Measurements from ENCODE around the gene SPATA31D3.
"Not testable (repeated sequence)": the region's sequence is repeated elsewhere in the genome, so short reads cannot be mapped to it uniquely, and the experiment has no call there.

The SPATA31D3 gene

GRCh38 chr9:81976351-81976750 lies 33.1 kb downstream of the SPATA31D3 start:
- DNase-seq = no peak

- no peak for DNase-seq
These were observed 35.9 kb downstream of the SPATA31D3 start for GRCh38 chr9:81979196-81979595.

DNA sequence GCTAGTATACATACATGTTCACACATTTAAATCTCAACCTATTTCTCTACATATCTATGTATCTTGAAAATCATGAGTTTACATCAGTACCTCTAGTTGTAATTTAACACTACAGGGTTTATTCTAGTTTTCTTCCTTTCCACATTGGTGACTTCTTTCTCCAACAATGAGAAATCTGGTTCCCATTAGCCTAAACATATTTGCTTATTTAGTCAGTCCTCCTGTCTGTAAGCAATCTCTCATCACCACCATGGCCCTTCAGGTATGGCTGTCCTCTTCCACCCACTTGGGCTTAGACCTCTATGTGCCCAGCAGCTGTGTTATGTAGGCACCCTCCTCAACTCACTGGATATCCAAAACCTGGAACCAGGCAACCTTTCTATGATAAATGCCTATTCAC lies 37.3 kb downstream of the SPATA31D3 start:
- no peak for DNase-seq

GRCh38 chr9:81981883-81982282 lies 38.6 kb downstream of the SPATA31D3 start:
- no peak for DNase-seq

GRCh38 chr9:81984928-81985327 lies 41.6 kb downstream of the SPATA31D3 start:
- no peak for DNase-seq

GRCh38 chr9:81986051-81986450 lies 42.8 kb downstream of the SPATA31D3 start:
- DNase-seq = no peak

DNA sequence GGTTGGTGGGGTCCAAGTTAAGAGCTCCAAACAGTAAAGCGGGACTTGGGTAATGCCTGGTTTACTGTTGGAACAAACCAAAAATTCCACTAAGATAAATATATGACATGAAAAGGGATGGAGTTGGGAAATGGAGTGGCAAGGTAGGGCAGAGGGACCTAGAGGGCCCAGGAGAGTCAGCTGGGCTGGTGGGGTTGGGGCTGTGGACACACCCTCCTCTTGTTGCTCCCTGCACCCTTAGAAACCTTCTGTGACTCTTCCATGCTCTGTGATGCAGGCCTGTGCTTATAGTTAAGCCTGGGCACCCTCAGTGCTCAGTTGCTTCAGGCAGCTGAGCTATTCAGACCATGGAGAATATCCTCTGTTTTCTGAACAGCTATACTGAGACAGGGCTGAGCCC lies 45.2 kb downstream of the SPATA31D3 start, which contains the start of gene SPATA31D1:
Gene SPATA31D1 (plus strand): TSS at position 301 of the 400 bp plus-strand sequence. CDS start 47 bp downstream, at position 348.
- not testable (repeated sequence) for DNase-seq

- no peak for DNase-seq
These were observed 46.4 kb downstream of the SPATA31D3 start for GRCh38 chr9:81989700-81990099.

DNA sequence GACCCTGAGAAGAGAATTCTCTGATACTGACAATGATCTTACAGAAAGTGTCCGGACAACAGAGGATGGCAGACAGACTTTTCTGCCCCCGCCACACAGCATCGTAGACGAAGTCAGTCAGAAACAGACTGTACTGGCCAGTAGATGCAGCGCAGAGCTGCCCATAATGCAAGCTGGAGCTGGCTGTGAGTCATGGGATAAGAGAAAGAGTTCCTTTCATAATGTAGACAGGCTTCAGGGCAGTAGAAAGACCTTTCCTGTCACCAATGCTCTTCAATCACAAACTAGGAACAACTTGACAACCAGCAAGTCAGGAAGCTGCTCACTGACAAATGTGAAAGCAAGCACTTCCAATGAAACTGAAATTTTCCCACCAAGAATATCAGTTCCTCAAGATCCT lies 50.4 kb downstream of the SPATA31D3 start:
- no peak for DNase-seq
